Dedifferentiated amniotic fluid mesenchymal stem cell (primary cell): ENCODE measurements around the gene NTN1.
A peak's percentile ranks its signal among the peaks of the same experiment; 100 is the strongest.

Source experiments
- DNase-seq: peaks from one replicate; pipeline ENCODE4 v3.0.0-alpha.2; 2016; ENCODE audit errors: extremely low spot score

The NTN1 gene

DNA sequence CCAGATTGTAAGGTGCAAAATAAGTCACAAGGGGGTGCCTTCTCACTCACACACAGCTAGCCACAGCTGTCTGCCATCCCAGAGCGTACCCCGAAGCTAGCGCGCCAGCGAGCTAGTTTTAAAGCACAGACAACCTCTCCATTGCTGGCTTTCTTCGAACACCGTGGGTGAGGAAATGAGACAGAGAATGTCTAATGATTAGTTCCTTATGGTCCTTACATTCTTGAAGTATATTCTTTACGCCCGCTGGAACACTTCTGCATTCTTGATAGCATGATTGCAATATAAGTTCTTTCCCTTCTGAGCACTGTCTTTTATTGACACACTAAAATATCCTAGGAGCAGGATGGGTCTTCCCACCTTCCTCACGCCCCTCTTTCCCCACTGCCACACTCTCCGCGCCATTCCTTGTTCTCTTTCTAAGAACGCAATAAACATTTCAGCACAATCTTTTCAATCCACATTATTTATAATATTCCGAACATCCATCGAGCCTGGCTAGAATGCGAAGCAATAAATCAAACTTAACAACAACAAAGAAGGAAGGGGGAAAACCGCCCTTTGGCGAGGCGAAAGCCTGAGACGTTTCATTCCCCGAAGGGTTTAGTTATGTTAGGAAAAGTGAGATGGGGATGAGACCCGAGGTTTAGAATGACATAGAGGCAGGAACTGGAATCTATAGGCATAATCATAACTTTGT is 251.3 kb downstream of the NTN1 start:
- no peak for DNase-seq

DNA sequence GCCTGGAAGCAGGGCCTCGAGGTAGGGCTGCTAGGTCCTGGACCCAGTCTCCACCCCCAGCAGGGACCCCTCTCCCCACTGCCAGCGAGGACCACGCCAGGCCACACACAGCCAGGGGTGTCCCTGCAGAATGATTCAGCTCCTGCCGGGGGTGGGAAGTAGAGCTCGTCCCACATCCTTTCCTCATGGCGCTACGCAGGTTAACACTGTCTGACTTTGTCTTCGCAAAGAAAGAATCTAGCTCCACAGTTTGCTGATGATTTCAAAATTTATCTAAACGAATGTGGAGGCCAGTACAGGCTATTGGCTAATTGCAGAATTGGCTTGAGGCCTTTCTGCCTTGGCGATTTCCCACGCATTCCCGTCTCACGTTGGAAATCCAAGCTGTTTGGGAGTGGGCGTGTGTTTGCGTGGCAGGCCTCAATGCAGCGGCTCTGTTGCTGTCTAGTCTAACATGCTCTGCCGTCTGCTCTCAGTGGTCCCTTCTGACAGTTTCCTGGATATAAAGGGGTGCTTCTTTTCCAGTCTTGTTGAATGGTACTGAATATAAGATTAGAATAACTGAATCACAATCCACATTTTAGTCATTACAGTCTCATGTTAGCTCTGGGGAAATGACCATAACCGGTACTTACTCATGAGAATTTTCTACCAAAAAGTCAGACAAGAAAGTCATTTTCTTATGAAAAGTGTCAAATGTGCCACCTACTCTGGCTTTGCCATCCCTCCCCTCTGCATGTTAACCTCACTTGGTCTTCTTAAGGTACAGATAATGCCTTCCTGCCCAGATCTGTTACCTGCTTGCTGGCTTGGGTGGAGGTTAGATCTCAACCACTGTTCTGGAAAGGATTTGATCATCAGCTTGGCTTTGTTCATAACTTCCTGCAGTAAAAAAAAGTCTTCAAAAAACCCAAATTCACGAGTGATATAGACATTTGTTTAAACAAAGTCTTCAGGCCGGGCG is 252.4 kb downstream of the NTN1 start:
- no peak for DNase-seq

DNA sequence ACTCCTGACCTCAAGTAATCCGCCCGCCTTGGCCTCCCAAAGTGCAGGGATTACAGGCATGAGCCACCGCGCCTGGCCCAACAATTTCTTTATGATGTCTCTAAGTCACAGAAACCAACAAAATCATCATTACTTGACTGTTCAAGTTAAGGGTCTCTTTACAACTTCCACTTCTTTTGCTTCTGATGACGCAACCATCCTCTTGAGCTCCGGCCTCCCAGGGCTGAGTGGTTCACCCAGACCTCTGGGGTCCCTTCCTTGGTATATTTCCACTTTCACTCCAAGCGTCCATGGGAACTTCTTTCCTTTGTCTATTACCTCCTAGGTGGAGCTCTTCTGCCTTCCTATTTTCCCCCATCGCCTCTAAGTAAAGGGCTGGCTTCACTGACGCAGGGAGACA is 253.7 kb downstream of the NTN1 start:
- no peak for DNase-seq

DNA sequence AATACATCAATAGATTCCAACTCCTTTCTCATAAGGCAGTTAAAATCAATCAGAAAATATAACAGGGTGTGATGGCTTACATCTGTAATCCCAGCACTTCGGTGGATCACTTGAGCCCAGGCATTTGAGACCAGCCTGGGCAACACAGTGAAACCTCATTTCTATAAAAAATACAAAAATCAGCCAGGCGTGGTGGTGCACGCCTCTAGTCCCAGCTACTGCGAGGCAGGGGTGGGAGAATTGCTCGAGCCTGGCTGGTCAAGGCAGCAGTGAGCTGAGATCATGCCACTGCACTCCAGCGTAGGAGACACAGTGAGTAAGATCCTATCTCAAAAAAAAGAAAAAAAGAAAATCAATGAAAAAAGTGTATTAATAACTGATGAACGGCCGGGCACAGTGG is 258.6 kb downstream of the NTN1 start:
- DNase-seq: no peak

DNA sequence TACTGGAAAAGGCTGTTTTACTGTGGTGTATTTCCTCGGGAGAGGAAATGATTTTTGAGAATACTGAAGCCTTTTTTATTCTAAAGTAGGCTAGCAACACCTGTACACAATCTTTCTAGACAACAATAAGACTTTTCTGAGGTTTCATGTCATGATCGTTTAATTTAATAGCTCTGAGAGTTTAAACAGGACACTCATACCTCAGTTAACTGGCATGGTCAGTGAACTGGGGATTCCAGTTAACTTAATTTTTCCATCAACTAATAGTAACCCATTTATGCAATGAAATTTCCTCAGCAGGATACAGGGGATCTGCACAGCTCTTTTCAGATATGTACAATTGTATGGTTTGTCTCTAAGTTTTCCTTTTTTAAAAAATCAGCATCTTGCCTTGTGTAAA is 262.6 kb downstream of the NTN1 start:
- no peak for DNase-seq

DNA sequence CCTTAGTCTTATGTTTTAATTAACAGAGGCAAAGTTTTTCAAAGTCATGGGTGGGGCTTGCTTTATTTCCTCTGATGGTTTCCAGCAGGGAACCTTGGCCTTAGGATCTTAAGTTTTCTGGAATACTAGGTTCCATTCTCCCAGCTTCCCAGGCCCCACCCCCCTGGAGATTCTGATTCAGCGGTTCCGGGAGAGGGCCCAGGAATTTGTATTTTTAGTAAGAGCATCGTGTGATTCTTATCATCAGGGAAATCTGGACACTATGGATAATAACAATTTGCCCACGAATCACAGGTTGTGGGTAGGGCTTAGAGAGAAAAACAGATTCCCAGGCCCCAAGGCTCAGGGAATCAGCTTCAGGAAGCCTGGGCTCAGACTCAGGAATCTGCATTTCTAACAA is 263.6 kb downstream of the NTN1 start:
- DNase-seq: no peak

DNA sequence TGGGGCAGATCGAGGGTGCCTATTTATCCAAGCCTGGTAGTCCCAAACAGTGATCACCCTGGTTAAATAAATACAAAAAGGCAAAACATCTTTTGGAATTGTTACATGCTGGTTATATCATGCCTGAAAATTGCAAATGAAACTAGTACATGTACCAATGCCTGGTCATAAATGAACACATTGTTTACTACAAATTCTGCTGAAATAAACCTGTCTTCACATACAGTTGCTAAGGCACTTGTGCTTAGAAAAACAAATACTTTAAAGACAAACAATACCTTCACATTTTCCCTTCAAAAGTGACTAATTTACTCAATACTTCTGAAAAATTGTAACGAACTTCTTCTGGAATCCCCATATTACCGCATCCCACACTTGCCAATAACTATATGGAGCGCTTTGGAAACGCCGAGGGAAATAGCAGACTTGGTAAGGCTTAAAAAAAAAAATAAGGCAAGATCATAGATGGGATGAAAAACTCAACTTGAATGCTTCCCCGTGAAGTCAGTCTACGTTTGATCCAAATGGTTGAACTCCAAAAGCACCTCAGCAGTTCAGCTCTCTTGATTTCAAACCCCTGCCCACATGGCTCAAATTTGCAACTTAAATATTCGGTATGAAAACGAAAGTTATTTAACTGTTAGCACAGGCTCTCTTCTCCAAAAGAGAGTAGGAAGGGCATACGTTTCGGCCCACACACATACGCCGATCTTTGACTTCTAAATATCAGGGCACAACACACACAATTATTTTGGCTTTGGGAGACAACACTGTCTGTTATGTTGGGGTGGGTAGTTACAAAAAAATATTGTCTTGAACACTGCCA is 264.5 kb downstream of the NTN1 start:
- no peak for DNase-seq

DNA sequence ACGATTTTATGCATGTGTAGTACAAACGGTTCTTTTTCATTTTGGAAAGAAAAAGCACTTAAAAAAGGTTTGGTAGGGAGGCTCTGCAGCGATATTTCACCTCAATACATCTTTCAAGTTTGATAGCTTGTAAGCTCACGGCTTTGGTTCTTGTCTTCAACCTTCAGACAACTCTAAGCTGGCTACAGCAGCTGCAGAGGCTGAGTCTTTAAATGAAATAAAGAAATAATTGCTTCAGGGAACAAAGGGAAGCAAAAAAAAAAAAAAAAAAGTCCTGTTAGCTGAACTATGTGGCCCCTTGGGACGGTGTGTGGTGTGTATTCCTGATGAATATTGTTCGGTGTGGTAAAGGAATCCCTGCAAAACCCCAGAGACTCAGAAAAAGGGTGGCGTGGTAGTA is 265.1 kb downstream of the NTN1 start:
- DNase-seq: peak; percentile 7

DNA sequence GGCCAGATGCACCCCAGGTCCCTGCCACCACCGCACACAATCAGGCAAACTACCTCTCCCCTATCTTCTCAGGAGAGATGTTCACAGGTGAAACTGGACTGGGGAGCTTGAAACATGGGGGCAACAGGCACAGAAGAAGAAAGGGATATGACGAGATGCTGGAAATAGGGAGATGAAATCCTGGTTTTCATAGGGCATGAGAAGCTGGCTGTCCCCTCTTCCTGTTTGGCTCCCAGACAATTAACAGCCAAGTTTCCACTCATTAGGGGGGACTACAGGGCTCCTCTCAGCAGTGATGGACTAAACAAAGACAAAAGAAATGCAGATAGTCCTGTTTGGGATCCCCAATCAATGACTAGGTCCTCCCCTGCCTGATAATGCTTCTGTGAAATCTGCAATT is 266.0 kb downstream of the NTN1 start:
- DNase-seq: no peak

DNA sequence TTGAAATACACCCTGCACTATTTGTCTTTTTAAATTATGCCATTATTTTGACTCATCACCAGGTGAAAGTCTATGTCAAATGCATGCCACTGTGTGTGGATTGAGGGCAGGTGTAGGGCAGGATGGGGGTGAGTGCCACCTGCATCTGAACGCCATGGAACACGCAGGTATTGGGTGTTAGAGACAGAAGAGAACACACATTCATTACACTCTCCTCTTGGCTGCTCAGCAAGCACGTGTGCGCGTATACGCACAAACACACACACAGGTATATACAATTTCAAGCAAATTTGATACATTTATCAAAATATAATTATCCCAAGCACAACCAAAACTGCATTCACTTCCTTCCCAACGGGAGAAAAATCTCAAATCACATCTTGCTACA is 268.9 kb downstream of the NTN1 start:
- DNase-seq: no peak

DNA sequence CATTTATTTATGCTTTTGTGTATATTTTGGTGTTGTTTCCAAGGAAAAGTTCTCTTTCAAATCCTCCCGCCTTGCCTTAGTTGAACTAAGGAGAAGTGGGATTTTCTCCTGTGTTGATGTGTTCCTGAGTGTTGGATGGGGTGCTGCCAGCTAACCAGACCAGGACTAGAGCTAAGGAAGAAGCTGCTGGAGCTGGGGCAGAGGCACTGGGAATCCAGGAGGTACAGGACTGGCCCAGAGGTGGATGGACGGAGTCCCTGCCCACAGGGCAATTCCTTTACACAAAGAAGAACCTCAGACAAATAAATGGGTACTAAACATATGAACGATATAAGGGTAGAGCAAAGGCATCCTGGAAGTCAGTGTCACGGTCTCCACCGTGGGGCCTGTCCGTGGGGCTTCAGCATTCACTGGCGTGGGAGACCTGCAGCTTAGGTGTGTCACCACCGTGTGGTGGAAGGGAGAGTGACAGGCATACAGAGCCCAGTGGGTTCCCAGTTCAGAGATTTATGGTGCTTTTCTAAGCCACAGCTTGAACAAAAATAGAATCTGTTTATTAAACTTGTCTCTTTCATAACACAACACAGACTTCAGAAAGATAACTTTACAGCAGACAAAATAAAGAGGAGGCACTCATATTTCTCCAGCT is 270.7 kb downstream of the NTN1 start:
- no peak for DNase-seq

DNA sequence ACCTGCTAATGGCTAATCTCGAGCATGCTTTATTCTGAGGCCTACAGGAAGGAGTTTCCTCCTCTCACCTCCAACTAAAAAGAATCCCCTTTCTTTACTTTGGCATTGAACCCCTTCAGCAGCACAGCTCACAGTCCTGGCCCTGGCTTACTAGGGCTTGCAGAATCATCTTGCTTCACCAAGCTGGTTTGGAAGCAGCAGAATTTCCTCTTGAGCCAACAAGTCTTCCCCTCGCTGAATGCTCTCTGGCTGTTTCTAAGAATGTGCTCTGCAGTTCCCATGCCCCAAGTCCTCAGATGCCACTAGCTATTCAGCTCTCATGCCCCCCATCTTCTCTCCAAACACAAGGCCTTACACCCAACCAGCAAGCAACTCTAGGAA is 271.2 kb downstream of the NTN1 start:
- no peak for DNase-seq
